HepG2 (cell line): ENCODE results near the gene LDAH. TPM values are rescaled to one million over a fixed set of nuclear protein-coding genes. Genes with fewer than 3 reads are reported as not detected.

Experiments
- CHCHD3 ChIP-seq: sonication (generic); formaldehyde crosslinking; IDR thresholded peaks from 2 replicates; pipeline ENCODE4 v1.8.0; 2022; ENCODE audit warnings: mild to moderate bottlenecking, missing genetic modification reagents, moderate library complexity
- ELF4 ChIP-seq: sonication (generic); formaldehyde crosslinking; IDR thresholded peaks from 2 replicates; pipeline ENCODE4 v1.5.0; 2020; ENCODE audit warnings: missing genetic modification reagents, mild to moderate bottlenecking, moderate library complexity, borderline replicate concordance
- FLYWCH1 ChIP-seq: sonication (generic); formaldehyde crosslinking; IDR thresholded peaks from 2 replicates; pipeline ENCODE4 v1.8.1; 2023; ENCODE audit warnings: mild to moderate bottlenecking, missing genetic modification reagents
- GPBP1L1 ChIP-seq: sonication (generic); formaldehyde crosslinking; IDR thresholded peaks from 2 replicates; pipeline ENCODE4 v1.5.0; 2020; ENCODE audit warnings: mild to moderate bottlenecking, missing genetic modification reagents
- IRF2 ChIP-seq: IDR thresholded peaks from 2 replicates; pipeline ENCODE4 v1.6.1; 2018; ENCODE audit warnings: missing genetic modification reagents, missing compliant biosample characterization
- MATR3 ChIP-seq: sonication (generic); formaldehyde crosslinking; IDR thresholded peaks from 2 replicates; pipeline ENCODE4 v1.4.0; 2020; ENCODE audit warnings: missing genetic modification reagents
- MXD1 ChIP-seq: sonication (generic); formaldehyde crosslinking; IDR thresholded peaks from 2 replicates; pipeline ENCODE4 v1.4.0; 2020; ENCODE audit warnings: mild to moderate bottlenecking, missing genetic modification reagents
- PATZ1 ChIP-seq: sonication (generic); formaldehyde crosslinking; IDR thresholded peaks from 2 replicates; pipeline ENCODE4 v1.4.0; 2020; ENCODE audit warnings: missing genetic modification reagents
- PAWR ChIP-seq: sonication (generic); formaldehyde crosslinking; IDR thresholded peaks from 2 replicates; pipeline ENCODE4 v1.4.0; 2020; ENCODE audit warnings: missing genetic modification reagents, mild to moderate bottlenecking, borderline replicate concordance
- SAFB2 ChIP-seq: sonication (generic); formaldehyde crosslinking; IDR thresholded peaks from 2 replicates; pipeline ENCODE4 v1.5.1; 2020; ENCODE audit warnings: missing genetic modification reagents, low read depth, mild to moderate bottlenecking, borderline replicate concordance
- SATB2 ChIP-seq: sonication (generic); formaldehyde crosslinking; IDR thresholded peaks from 2 replicates; pipeline ENCODE4 v1.5.0; 2020; ENCODE audit warnings: missing genetic modification reagents
- SNAPC2 ChIP-seq: sonication (generic); formaldehyde crosslinking; IDR thresholded peaks from 2 replicates; pipeline ENCODE4 v1.8.1; 2022; ENCODE audit warnings: mild to moderate bottlenecking, missing genetic modification reagents
- SP5 ChIP-seq: IDR thresholded peaks from 2 replicates; pipeline ENCODE4 v1.6.1; 2016; ENCODE audit warnings: low read depth, borderline replicate concordance
- YEATS4 ChIP-seq: sonication (generic); formaldehyde crosslinking; IDR thresholded peaks from 2 replicates; pipeline ENCODE4 v1.4.0; 2020; ENCODE audit warnings: missing genetic modification reagents, borderline replicate concordance
- ZNF12 ChIP-seq: sonication (generic); formaldehyde crosslinking; IDR thresholded peaks from 2 replicates; pipeline ENCODE4 v1.5.0; 2020; ENCODE audit warnings: missing genetic modification reagents
- ZNF230 ChIP-seq: sonication (generic); formaldehyde crosslinking; IDR thresholded peaks from 2 replicates; pipeline ENCODE4 v1.4.0; 2020; ENCODE audit warnings: mild to moderate bottlenecking, missing genetic modification reagents
- ZNF260 ChIP-seq: sonication (generic); formaldehyde crosslinking; IDR thresholded peaks from 2 replicates; pipeline ENCODE4 v1.4.0; 2020; ENCODE audit warnings: missing genetic modification reagents, low read depth, mild to moderate bottlenecking, borderline replicate concordance
- ZNF292 ChIP-seq: sonication (generic); formaldehyde crosslinking; IDR thresholded peaks from 2 replicates; pipeline ENCODE4 v1.8.1; 2022; ENCODE audit warnings: mild to moderate bottlenecking, low read depth, missing genetic modification reagents, borderline replicate concordance
- ZNF331 ChIP-seq: sonication (generic); formaldehyde crosslinking; IDR thresholded peaks from 2 replicates; pipeline ENCODE4 v1.4.0; 2020; ENCODE audit warnings: missing genetic modification reagents
- ZNF432 ChIP-seq: sonication (generic); formaldehyde crosslinking; IDR thresholded peaks from 2 replicates; pipeline ENCODE4 v1.5.0; 2020; ENCODE audit warnings: missing genetic modification reagents, mild to moderate bottlenecking, borderline replicate concordance
- ZNF567 ChIP-seq: sonication (generic); formaldehyde crosslinking; IDR thresholded peaks from 2 replicates; pipeline ENCODE4 v1.8.1; 2023; ENCODE audit warnings: mild to moderate bottlenecking, missing genetic modification reagents, borderline replicate concordance
- ZNF574 ChIP-seq: sonication (generic); formaldehyde crosslinking; IDR thresholded peaks from 2 replicates; pipeline ENCODE4 v1.4.0; 2020; ENCODE audit warnings: missing genetic modification reagents
- ZNF713 ChIP-seq: sonication (generic); formaldehyde crosslinking; IDR thresholded peaks from 2 replicates; pipeline ENCODE4 v1.4.0; 2020; ENCODE audit warnings: mild to moderate bottlenecking, missing genetic modification reagents
- polyA plus RNA-seq, 8 experiments: library from polyadenylated mRNA; depleted of rRNA in 3 of 8; stranded (reverse) in 7 of 8; unstranded in 1 of 8; fragments of >200 nt; fragmentation: Illumina TruSeq in 4 of 8; extraction: Trizol in 4 of 8; gene quantifications; 2 replicates each; pipeline versions ENCODE4 v1.2.1 to v1.2.3, GENCODE V29; 2011 to 2016; ENCODE audit warnings: low read depth in 4 of 8, missing spikeins in 1 of 8, mixed read lengths in 1 of 8; ENCODE audit not compliant: insufficient read depth in 1 of 8
- total RNA-seq, 5 experiments: library from RNA; depleted of rRNA; stranded (reverse); fragments of >200 nt; fragmentation: Illumina TruSeq; extraction: Trizol; gene quantifications; 2 replicates each; pipeline ENCODE4 v1.2.3, GENCODE V29; 2016; ENCODE audit warnings: low read depth in 1 of 5

LDAH gene
- total and polyA plus RNA-seq, 2 of the 13 experiments (the other 11 are each of a cell fraction or from before 2014, with no cell fraction given), result 28.8 to 46.2 TPM

GRCh38 chr2:20666304-20667150 lies 156.4 kb downstream of the LDAH start, which contains the start of gene GDF7 (continued):
- TF ChIP-seq PAWR (CRISPR knock-in tag), result no peak
- TF ChIP-seq ZNF574 (CRISPR knock-in tag), result 0 out of 2 replicates have a peak, but pooled peaks have one; percentile 23
- no peak for TF ChIP-seq SATB2
- peak; percentile 57 for TF ChIP-seq SAFB2 (CRISPR knock-in tag)
- no peak for TF ChIP-seq ELF4 (CRISPR knock-in tag)
- peak; percentile 88 for TF ChIP-seq PATZ1 (CRISPR knock-in tag)
- no peak; the same call in 1 of the 2 replicates for TF ChIP-seq ZNF331 (CRISPR knock-in tag)
- no peak for TF ChIP-seq MATR3 (CRISPR knock-in tag)
- TF ChIP-seq ZNF260 (CRISPR knock-in tag), result no peak
- no peak for TF ChIP-seq ZNF567 (CRISPR knock-in tag)
- TF ChIP-seq GPBP1L1 (CRISPR knock-in tag), result no peak
- TF ChIP-seq ZNF230, result peak; percentile 97
- TF ChIP-seq SP5, result no peak
- TF ChIP-seq FLYWCH1 (CRISPR knock-in tag), result no peak
- TF ChIP-seq MXD1 (CRISPR knock-in tag), result peak; percentile 20; the same call in 1 of the 2 replicates
- 0 out of 2 replicates have a peak, but pooled peaks have one; percentile 47 for TF ChIP-seq SNAPC2 (CRISPR knock-in tag)
- TF ChIP-seq YEATS4 (CRISPR knock-in tag), result peak; percentile 56
- no peak for TF ChIP-seq ZNF713 (CRISPR knock-in tag)
- no peak for TF ChIP-seq IRF2 (CRISPR knock-in tag)
- 0 out of 2 replicates have a peak, but pooled peaks have one; percentile 35 for TF ChIP-seq ZNF12
- TF ChIP-seq ZNF292 (CRISPR knock-in tag), result no peak
- no peak; the same call in 1 of the 2 replicates for TF ChIP-seq ZNF432 (CRISPR knock-in tag)
- no peak for TF ChIP-seq CHCHD3
